K562 (cell line): ENCODE measurements around the gene TIMM8A. TPM values are rescaled to one million over a fixed set of nuclear protein-coding genes. Genes with fewer than 3 reads are reported as not detected.

Source experiments
- ATF1 ChIP-seq, 2 experiments: fragments of 450-650 bp in 1 of 2; IDR thresholded peaks; 2 replicates each; pipeline ENCODE4 v1.6.1; 2016; ENCODE audit warnings: missing compliant biosample characterization in 1 of 2, missing genetic modification characterization in 1 of 2
- BCL6 ChIP-seq: fragments of 250-450 bp; sonication (Bioruptor Pico); IDR thresholded peaks from 2 replicates; pipeline ENCODE4 v1.4.0; 2020
- CAMTA2 ChIP-seq: fragments of 250-450 bp; sonication (Bioruptor Pico); conservative IDR thresholded peaks from 2 replicates; pipeline ENCODE4 v1.5.1; 2022
- E4F1 ChIP-seq: fragments of 250-450 bp; sonication (Bioruptor Pico); IDR thresholded peaks from 2 replicates; pipeline ENCODE4 v1.5.0; 2021; ENCODE audit warnings: mild to moderate bottlenecking, borderline replicate concordance
- EHMT2 ChIP-seq: fragments of 450-650 bp; IDR thresholded peaks from 2 replicates; pipeline ENCODE4 v1.6.1; 2018; ENCODE audit warnings: antibody characterized with exemption
- MAFF ChIP-seq: IDR thresholded peaks from 2 replicates; pipeline ENCODE4 v1.6.1; 2012; ENCODE audit warnings: low read length, improper control_type of control experiment
- MAFG ChIP-seq: fragments of 450-650 bp; conservative IDR thresholded peaks from 2 replicates; pipeline ENCODE4 v1.6.1; 2016; ENCODE audit warnings: missing genetic modification characterization, missing compliant biosample characterization
- MAFK ChIP-seq: IDR thresholded peaks from 2 replicates; pipeline ENCODE4 v1.6.1; 2011; ENCODE audit warnings: low read length, improper control_type of control experiment
- MEF2A ChIP-seq: IDR thresholded peaks from 2 replicates; pipeline ENCODE4 v1.6.1; 2011; ENCODE audit warnings: low read depth, mild to moderate bottlenecking, low read length, moderate library complexity; ENCODE audit not compliant: control insufficient read depth
- NELFE ChIP-seq: IDR thresholded peaks from 2 replicates; pipeline ENCODE4 v1.6.1; 2011; ENCODE audit warnings: mild to moderate bottlenecking; ENCODE audit not compliant: insufficient read depth, insufficient read length
- NUFIP1 ChIP-seq: fragments of 450-650 bp; IDR thresholded peaks from 2 replicates; pipeline ENCODE4 v1.6.1; 2018; ENCODE audit not compliant: partially characterized antibody
- POLR2A ChIP-seq: fragments of 450-650 bp; conservative IDR thresholded peaks from 2 replicates; pipeline ENCODE4 v1.6.1; 2016
- RAD21 ChIP-seq, 2 experiments: fragments of 250-450 bp in 1 of 2; fragments of 450-650 bp in 1 of 2; sonication (Bioruptor Pico) in 1 of 2; formaldehyde crosslinking in 1 of 2; IDR thresholded peaks in 1 of 2; conservative IDR thresholded peaks in 1 of 2; 2 replicates each; pipeline versions ENCODE4 v1.4.0 to v1.8.0; 2020 to 2022; ENCODE audit warnings: mild to moderate bottlenecking in 2 of 2, moderate library complexity in 1 of 2
- RBM39 ChIP-seq: fragments of 200-400 bp; formaldehyde crosslinking; optimal IDR thresholded peaks from 2 replicates; pipeline ENCODE3; 2018; ENCODE audit warnings: low read depth, low read length
- RFX1 ChIP-seq: fragments of 450-650 bp; IDR thresholded peaks from 2 replicates; pipeline ENCODE4 v1.6.1; 2016; ENCODE audit warnings: mild to moderate bottlenecking, moderate library complexity
- SIX5 ChIP-seq, 2 experiments: IDR thresholded peaks; 2 replicates each; pipeline ENCODE4 v1.6.1; 2011; ENCODE audit warnings: low read length in 2 of 2, borderline replicate concordance in 1 of 2, low read depth in 1 of 2, mild to moderate bottlenecking in 1 of 2, moderate library complexity in 1 of 2; ENCODE audit not compliant: insufficient read depth in 1 of 2
- SMARCA4 ChIP-seq: fragments of 450-650 bp; IDR thresholded peaks from 2 replicates; pipeline ENCODE4 v1.6.1; 2016
- TFAM ChIP-seq: fragments of 250-450 bp; sonication (Bioruptor Pico); conservative IDR thresholded peaks from 2 replicates; pipeline ENCODE4 v1.5.0; 2021; ENCODE audit warnings: mild to moderate bottlenecking, moderate library complexity
- THRB ChIP-seq: fragments of 450-650 bp; formaldehyde crosslinking; conservative IDR thresholded peaks from 2 replicates; pipeline ENCODE4 v1.4.0; 2022; ENCODE audit warnings: mild to moderate bottlenecking, missing genetic modification characterization
- ZBTB9 ChIP-seq: fragments of 450-650 bp; formaldehyde crosslinking; IDR thresholded peaks from 2 replicates; pipeline ENCODE4 v1.4.0; 2020; ENCODE audit warnings: mild to moderate bottlenecking, moderate library complexity
- ZNF146 ChIP-seq: IDR thresholded peaks from one replicate; pipeline ENCODE4 v1.6.1; 2018; ENCODE audit warnings: missing compliant biosample characterization; ENCODE audit not compliant: unreplicated experiment
- ZNF639 ChIP-seq, 2 experiments: fragments of 200-800 bp in 1 of 2; sonication (Bioruptor generic) in 1 of 2; sonication (generic) in 1 of 2; formaldehyde crosslinking in 1 of 2; IDR thresholded peaks in 1 of 2; conservative IDR thresholded peaks in 1 of 2; 2 replicates each; pipeline versions ENCODE4 v1.5.0 to v1.6.1; 2016 to 2020; ENCODE audit warnings: missing compliant biosample characterization in 1 of 2, missing genetic modification characterization in 1 of 2, missing genetic modification reagents in 1 of 2
- ZSCAN32 ChIP-seq: fragments of 450-650 bp; formaldehyde crosslinking; IDR thresholded peaks from 2 replicates; pipeline ENCODE4 v1.4.0; 2020; ENCODE audit warnings: mild to moderate bottlenecking, moderate library complexity
- polyA plus RNA-seq, 8 experiments: library from polyadenylated mRNA; depleted of rRNA in 4 of 8; stranded (reverse) in 5 of 8; unstranded in 3 of 8; fragments of >200 nt; fragmentation: Nextera tagmentation in 2 of 8; fragmentation: Illumina TruSeq in 1 of 8; extraction: Ambion mirVana in 2 of 8; extraction: Trizol in 1 of 8; gene quantifications; 2 replicates each; pipeline versions ENCODE4 v1.2.1 to v1.2.3, GENCODE V29; 2011 to 2014; ENCODE audit warnings: inconsistent platforms in 1 of 8, missing spikeins in 1 of 8
- total RNA-seq, 7 experiments: library from RNA; depleted of rRNA in 6 of 7; stranded (reverse); fragments of >200 nt in 6 of 7; fragmentation: Illumina TruSeq in 2 of 7; extraction: Trizol in 2 of 7; gene quantifications; 2 replicates each; pipeline versions ENCODE4 v1.2.1 to v1.2.3, GENCODE V29; 2011 to 2021; ENCODE audit warnings: low replicate concordance in 1 of 7

TIMM8A gene
- total and polyA plus RNA-seq, 9 of the 15 experiments (the other 6 are each of a cell fraction or from before 2014, with no cell fraction given): 10.9 to 132 (median 41.1) TPM

- no peak for TF ChIP-seq ZNF639 (CRISPR knock-in tag; conservative IDR thresholded peaks at IDR 0.05 in 1 of 2, IDR thresholded peaks at IDR 0.05 in 1 of 2)
- TF ChIP-seq EHMT2: no peak
- no peak for TF ChIP-seq RBM39
- TF ChIP-seq RAD21 (CRISPR knock-in tag; conservative IDR thresholded peaks at IDR 0.05 in 1 of 2, IDR thresholded peaks at IDR 0.05 in 1 of 2): no peak
- no peak for TF ChIP-seq CAMTA2
- TF ChIP-seq MAFK: 0 out of 2 replicates have a peak, but pooled peaks have one; percentile 26
- TF ChIP-seq THRB: no peak
- TF ChIP-seq ATF1 (CRISPR knock-in tag; IDR thresholded peaks at IDR 0.05): no peak
- TF ChIP-seq ATF1 (tag; IDR thresholded peaks at IDR 0.05): no peak
- TF ChIP-seq MAFG (tag): peak; percentile 26; the same call in 1 of the 2 replicates
- TF ChIP-seq ZNF146: no peak
- no peak for TF ChIP-seq ZBTB9 (CRISPR knock-in tag)
- TF ChIP-seq SMARCA4: no peak
- TF ChIP-seq NELFE: no peak
- TF ChIP-seq MEF2A: no peak
- TF ChIP-seq RFX1: no peak
- no peak for TF ChIP-seq SIX5 (IDR thresholded peaks at IDR 0.05; ENCODE audit: borderline replicate concordance in 1 of 2, insufficient read depth in 1 of 2, low read depth in 1 of 2, low read length in 2 of 2)
- peak; percentile 46 for TF ChIP-seq MAFF
- TF ChIP-seq POLR2A: peak; percentile 69; the same call in 1 of the 2 replicates
- no peak for TF ChIP-seq BCL6 (CRISPR knock-in tag)
- TF ChIP-seq ZSCAN32: no peak
- TF ChIP-seq NUFIP1: no peak
- TF ChIP-seq E4F1: no peak
- TF ChIP-seq TFAM: no peak
These were observed 45.2 kb upstream of the TIMM8A start (continued) for GRCh38 chrX:101393530-101394305.
